ENCODE results near the gene ADAMTS16.

- TF ChIP-seq POLR2A (IDR thresholded peaks at IDR 0.05; ENCODE audit: low read depth, low read length) (no peak), PAX5 (IDR thresholded peaks at IDR 0.05; ENCODE audit: insufficient read depth, low read length, severe bottlenecking) (no peak), TAF1 (IDR thresholded peaks at IDR 0.05; ENCODE audit: low read depth, low read length) (no peak), POLR2AphosphoS5 (IDR thresholded peaks at IDR 0.05; ENCODE audit: low read depth, low read length) (no peak), SPI1 (IDR thresholded peaks at IDR 0.05; ENCODE audit: low read depth, low read length) (no peak), POU2F2 (IDR thresholded peaks at IDR 0.05; ENCODE audit: low read depth, low read length) (no peak)
Observed at GRCh38 chr5:5124231-5124630, 15.9 kb upstream of the ADAMTS16 start.
